GM18868 (cell line): ENCODE results near the gene GRB7.
A peak's percentile ranks its signal among the peaks of the same experiment; 100 is the strongest.

ENCODE experiments used
- ATAC-seq: cut with Tn5 transposase; IDR thresholded peaks from one replicate; pipeline ENCODE4 v1.9.1; 2021; ENCODE audit warnings: mild to moderate bottlenecking, moderate library complexity; ENCODE audit not compliant: unreplicated experiment

Gene GRB7

GRCh38 chr17:39794249-39794970 is 56.7 kb downstream of the GRB7 start:
- peak; percentile 80 for ATAC-seq
